Loucy (cell line): ENCODE data around the gene THAP4.

ENCODE experiments used
- H2AFZ ChIP-seq: fragments of 200-600 bp; sonication (generic); 2 replicates; pipeline ENCODE4 v1.6.0; 2016; ENCODE audit warnings: antibody characterized with exemption, mild to moderate bottlenecking, low read length, moderate library complexity
- H3F3A ChIP-seq: fragments of 200-600 bp; 2 replicates; pipeline ENCODE4 v1.6.0; 2016; ENCODE audit warnings: antibody characterized with exemption, low read depth, mild to moderate bottlenecking
- H3K27me3 ChIP-seq: fragments of 200-600 bp; sonication (generic); 2 replicates; pipeline ENCODE4 v1.6.1; 2014; ENCODE audit warnings: low read length, mild to moderate bottlenecking; ENCODE audit not compliant: insufficient read depth, poor library complexity, severe bottlenecking
- H3K36me3 ChIP-seq: fragments of 200-600 bp; sonication (generic); 2 replicates; pipeline ENCODE4 v1.6.1; 2016; ENCODE audit warnings: low read length; ENCODE audit not compliant: insufficient read depth
- H3K4me1 ChIP-seq: fragments of 200-600 bp; sonication (generic); 2 replicates; pipeline ENCODE4 v1.5.1; 2014; ENCODE audit warnings: low read length, mild to moderate bottlenecking; ENCODE audit not compliant: insufficient read depth, poor library complexity, severe bottlenecking
- H3K4me2 ChIP-seq: fragments of 200-600 bp; sonication (generic); 2 replicates; pipeline ENCODE4 v1.6.0; 2014; ENCODE audit warnings: antibody characterized with exemption, low read length, low read depth, mild to moderate bottlenecking; ENCODE audit not compliant: poor library complexity, severe bottlenecking
- H3K4me3 ChIP-seq: fragments of 200-600 bp; sonication (generic); 2 replicates; pipeline ENCODE4 v1.5.1; 2014; ENCODE audit warnings: low read length, mild to moderate bottlenecking, mixed read lengths; ENCODE audit not compliant: poor library complexity, severe bottlenecking
- H3K79me2 ChIP-seq: fragments of 200-600 bp; sonication (generic); 2 replicates; pipeline ENCODE4 v1.6.1; 2014; ENCODE audit warnings: low read length; ENCODE audit not compliant: insufficient read depth
- H3K9ac ChIP-seq: fragments of 200-600 bp; sonication (generic); 2 replicates; pipeline ENCODE4 v1.6.0; 2014; ENCODE audit warnings: mild to moderate bottlenecking, low read depth, low read length, moderate library complexity; ENCODE audit not compliant: poor library complexity, severe bottlenecking
- H3K9me2 ChIP-seq: fragments of 200-600 bp; sonication (generic); replicated peaks from 2 replicates; pipeline ENCODE4 v1.6.1; 2016; ENCODE audit warnings: low read depth, low read length, mixed read lengths
- H3K9me3 ChIP-seq: fragments of 200-600 bp; sonication (generic); 2 replicates; pipeline ENCODE4 v1.6.1; 2014; ENCODE audit warnings: mild to moderate bottlenecking, antibody characterized with exemption, low read length, low read depth; ENCODE audit not compliant: insufficient read depth
- H4K20me1 ChIP-seq: fragments of 200-600 bp; sonication (generic); 2 replicates; pipeline ENCODE4 v1.6.0; 2014; ENCODE audit warnings: antibody characterized with exemption, low read length, mild to moderate bottlenecking; ENCODE audit not compliant: insufficient read depth, poor library complexity, severe bottlenecking
- EZH2phosphoT487 ChIP-seq: fragments of 200-600 bp; IDR thresholded peaks from 2 replicates; pipeline ENCODE4 v1.6.1; 2018; ENCODE audit warnings: antibody characterized with exemption, mild to moderate bottlenecking, moderate library complexity, borderline replicate concordance
- TF ChIP-seq, protein P1 (sequence below): fragments of 200-600 bp; sonication (generic); conservative IDR thresholded peaks from 2 replicates; pipeline ENCODE4 v1.5.1; 2014; ENCODE audit warnings: mild to moderate bottlenecking, antibody characterized with exemption, low read length

The THAP4 gene

DNA sequence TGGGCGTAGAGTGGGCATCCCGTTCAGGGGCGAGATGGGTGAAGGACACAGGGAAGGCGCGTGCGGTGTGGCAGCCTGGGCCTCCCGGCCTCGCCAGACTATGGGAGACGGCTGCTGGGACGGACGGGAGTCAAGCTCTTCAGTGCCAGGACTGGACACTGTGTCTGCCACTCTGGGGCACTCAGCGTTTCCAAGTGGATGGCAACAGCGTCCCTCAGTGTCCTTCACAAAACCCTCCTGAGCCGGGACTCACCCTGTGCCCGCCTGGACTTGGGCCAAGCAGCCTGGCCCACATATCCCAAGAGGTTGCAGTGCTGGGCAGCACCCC, 94.7 kb downstream of the THAP4 start:
- Histone ChIP-seq H3K9me3 (no peaks in the 10 kb centered on the region), H3F3A (no peaks in the 10 kb centered on the region), H3K27me3 (no peaks in the 10 kb centered on the region), H3K4me3 (no peak overlapping the region), H2AFZ (no peak overlapping the region), H3K4me2 (no peak overlapping the region), H3K36me3 (no peaks in the 10 kb centered on the region), H4K20me1 (no peaks in the 10 kb centered on the region), H3K9me2 (no peaks in the 10 kb centered on the region), H3K4me1 (no peaks in the 10 kb centered on the region), H3K9ac (no peak overlapping the region), H3K79me2 (no peaks in the 10 kb centered on the region)
- TF ChIP-seq, protein P1, sequence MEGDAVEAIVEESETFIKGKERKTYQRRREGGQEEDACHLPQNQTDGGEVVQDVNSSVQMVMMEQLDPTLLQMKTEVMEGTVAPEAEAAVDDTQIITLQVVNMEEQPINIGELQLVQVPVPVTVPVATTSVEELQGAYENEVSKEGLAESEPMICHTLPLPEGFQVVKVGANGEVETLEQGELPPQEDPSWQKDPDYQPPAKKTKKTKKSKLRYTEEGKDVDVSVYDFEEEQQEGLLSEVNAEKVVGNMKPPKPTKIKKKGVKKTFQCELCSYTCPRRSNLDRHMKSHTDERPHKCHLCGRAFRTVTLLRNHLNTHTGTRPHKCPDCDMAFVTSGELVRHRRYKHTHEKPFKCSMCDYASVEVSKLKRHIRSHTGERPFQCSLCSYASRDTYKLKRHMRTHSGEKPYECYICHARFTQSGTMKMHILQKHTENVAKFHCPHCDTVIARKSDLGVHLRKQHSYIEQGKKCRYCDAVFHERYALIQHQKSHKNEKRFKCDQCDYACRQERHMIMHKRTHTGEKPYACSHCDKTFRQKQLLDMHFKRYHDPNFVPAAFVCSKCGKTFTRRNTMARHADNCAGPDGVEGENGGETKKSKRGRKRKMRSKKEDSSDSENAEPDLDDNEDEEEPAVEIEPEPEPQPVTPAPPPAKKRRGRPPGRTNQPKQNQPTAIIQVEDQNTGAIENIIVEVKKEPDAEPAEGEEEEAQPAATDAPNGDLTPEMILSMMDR, result no peak
- TF ChIP-seq EZH2phosphoT487, result no peak

DNA sequence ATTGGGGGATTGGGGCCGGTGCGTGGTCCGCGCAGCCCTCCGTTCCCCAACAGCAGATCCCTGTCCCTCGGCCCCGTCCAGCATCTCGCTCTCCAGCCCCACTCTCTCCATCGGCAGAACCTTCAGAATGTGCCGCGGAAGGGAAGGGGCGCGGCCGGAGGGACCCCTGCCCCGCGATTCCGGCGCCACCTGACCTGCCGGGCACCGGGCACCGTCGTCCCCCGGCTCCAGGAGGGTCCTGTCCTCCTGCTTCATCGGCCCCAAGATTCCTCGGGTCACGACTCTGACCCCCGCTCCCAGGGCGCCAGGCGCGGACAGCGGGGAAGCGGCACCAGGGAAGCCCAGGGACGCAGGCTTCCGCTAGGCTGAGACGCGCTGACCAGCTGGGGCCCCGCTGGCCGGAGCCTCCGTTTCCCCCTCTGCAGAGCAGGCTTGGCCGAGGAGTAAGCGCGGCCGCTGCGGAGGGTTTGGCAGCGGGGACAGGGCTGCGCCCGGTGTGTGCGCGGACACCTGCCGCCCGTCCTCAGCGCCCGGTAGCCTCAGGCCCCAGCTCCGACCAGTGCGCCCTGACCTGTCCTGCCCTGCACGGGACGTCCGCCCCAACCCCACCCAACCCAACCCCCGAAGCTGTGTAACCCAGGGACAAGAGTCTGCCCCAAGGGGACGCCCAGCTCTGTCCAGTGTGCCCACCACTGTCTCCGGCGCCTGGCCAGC, 95.2 kb downstream of the THAP4 start:
- no peak overlapping the region for H3K4me3 ChIP-seq

DNA sequence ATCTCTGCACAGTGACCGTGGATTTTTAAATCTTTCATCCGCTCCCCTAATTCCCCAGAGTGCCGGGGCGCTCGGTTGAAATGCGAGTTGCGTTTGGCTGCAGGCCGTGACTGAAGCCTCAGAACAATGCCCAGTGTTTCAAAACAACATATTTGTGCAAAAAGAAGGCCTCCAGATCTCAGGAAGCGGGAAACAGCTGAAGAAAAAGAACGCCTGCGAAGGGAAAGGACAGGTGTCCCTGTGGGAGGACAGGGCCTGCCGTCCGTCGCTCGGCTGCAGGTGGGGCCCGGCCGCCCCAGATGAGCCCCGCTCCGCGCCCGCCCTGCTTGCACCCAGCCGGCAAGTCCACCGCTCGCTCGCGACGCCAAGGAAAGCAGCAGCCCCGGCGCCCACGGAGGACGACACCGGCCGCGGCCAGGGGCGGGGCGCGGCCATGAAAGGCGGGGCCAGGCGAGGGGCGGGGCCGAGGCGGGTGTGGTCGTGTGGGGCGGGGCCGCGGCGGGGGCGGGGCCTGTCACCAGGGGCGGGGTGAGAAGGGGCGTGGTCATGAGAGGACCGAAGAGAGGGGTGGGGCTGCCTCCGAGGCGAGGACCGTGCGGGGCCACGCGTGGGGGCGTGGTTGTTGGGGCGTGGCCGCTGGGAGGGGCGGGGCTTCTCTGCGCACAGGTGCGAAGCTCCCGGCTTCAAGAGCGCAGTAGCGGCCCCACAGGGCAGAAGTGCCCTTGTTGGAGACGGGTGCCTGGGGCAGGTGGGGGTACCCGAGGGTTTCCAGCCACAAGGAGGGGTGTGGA, 96.0 kb downstream of the THAP4 start:
- no peak overlapping the region for H3K4me2 ChIP-seq
- no peaks in the 10 kb centered on the region for H4K20me1 ChIP-seq
- H3F3A ChIP-seq, result no peaks in the 10 kb centered on the region
- TF ChIP-seq, protein P1, result no peak
- no peak for TF ChIP-seq EZH2phosphoT487
- H3K9me2 ChIP-seq, result no peaks in the 10 kb centered on the region
- no peaks in the 10 kb centered on the region for H3K36me3 ChIP-seq
- no peaks in the 10 kb centered on the region for H3K9me3 ChIP-seq
- no peak overlapping the region for H3K4me3 ChIP-seq
- H2AFZ ChIP-seq, result no peak overlapping the region
- H3K9ac ChIP-seq, result no peak overlapping the region
- no peaks in the 10 kb centered on the region for H3K79me2 ChIP-seq
- H3K4me1 ChIP-seq, result no peaks in the 10 kb centered on the region
- no peaks in the 10 kb centered on the region for H3K27me3 ChIP-seq

More for the DNA sequence above, 95.2 kb downstream of the THAP4 start:
- H2AFZ ChIP-seq, result no peak overlapping the region
- no peaks in the 10 kb centered on the region for H3K9me3 ChIP-seq
- H3K9me2 ChIP-seq, result no peaks in the 10 kb centered on the region
- no peaks in the 10 kb centered on the region for H3F3A ChIP-seq
- H3K9ac ChIP-seq, result no peak overlapping the region
- H3K79me2 ChIP-seq, result no peaks in the 10 kb centered on the region
- H4K20me1 ChIP-seq, result no peaks in the 10 kb centered on the region
- no peak for TF ChIP-seq EZH2phosphoT487
- TF ChIP-seq, protein P1, result no peak
- H3K36me3 ChIP-seq, result no peaks in the 10 kb centered on the region
- H3K4me1 ChIP-seq, result no peaks in the 10 kb centered on the region
- no peaks in the 10 kb centered on the region for H3K27me3 ChIP-seq
- no peak overlapping the region for H3K4me2 ChIP-seq
